ENCODE results near the gene ME1.

DNA sequence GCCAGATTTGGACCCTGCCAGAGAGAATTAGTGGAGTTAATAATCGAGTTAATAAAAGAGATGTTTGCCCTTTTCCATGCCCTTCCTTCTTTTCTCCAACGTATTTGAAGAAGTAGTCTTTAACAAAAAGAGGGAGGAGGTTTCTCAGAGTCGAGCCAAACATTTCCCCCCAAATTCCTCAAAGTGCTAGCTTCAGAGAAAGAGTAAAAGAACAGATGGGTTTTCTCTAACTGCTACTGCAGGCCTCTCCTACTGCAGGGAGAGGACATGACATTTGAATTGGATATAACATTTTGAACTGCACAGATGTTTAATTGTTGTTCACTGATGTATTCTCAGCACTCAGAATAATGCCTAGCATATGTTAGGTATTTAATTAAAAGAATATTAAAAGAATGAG, 212.2 kb downstream of the ME1 start:
- TF ChIP-seq, protein P1, sequence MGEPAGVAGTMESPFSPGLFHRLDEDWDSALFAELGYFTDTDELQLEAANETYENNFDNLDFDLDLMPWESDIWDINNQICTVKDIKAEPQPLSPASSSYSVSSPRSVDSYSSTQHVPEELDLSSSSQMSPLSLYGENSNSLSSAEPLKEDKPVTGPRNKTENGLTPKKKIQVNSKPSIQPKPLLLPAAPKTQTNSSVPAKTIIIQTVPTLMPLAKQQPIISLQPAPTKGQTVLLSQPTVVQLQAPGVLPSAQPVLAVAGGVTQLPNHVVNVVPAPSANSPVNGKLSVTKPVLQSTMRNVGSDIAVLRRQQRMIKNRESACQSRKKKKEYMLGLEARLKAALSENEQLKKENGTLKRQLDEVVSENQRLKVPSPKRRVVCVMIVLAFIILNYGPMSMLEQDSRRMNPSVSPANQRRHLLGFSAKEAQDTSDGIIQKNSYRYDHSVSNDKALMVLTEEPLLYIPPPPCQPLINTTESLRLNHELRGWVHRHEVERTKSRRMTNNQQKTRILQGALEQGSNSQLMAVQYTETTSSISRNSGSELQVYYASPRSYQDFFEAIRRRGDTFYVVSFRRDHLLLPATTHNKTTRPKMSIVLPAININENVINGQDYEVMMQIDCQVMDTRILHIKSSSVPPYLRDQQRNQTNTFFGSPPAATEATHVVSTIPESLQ (CRISPR knock-in tag; conservative IDR thresholded peaks at IDR 0.05) = no peak
- no peak for TF ChIP-seq BHLHE40 (IDR thresholded peaks at IDR 0.05; ENCODE audit: low read length)
- TF ChIP-seq HHEX (CRISPR knock-in tag; IDR thresholded peaks at IDR 0.05) = no peak
- no peak for TF ChIP-seq SMC3 (IDR thresholded peaks at IDR 0.05; ENCODE audit: low read length)
- no peak for TF ChIP-seq SP2 (CRISPR knock-in tag; IDR thresholded peaks at IDR 0.05)
- TF ChIP-seq, protein P2, sequence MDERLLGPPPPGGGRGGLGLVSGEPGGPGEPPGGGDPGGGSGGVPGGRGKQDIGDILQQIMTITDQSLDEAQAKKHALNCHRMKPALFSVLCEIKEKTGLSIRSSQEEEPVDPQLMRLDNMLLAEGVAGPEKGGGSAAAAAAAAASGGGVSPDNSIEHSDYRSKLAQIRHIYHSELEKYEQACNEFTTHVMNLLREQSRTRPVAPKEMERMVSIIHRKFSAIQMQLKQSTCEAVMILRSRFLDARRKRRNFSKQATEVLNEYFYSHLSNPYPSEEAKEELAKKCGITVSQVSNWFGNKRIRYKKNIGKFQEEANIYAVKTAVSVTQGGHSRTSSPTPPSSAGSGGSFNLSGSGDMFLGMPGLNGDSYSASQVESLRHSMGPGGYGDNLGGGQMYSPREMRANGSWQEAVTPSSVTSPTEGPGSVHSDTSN (CRISPR knock-in tag; IDR thresholded peaks at IDR 0.05) = no peak
- TF ChIP-seq, protein P3, sequence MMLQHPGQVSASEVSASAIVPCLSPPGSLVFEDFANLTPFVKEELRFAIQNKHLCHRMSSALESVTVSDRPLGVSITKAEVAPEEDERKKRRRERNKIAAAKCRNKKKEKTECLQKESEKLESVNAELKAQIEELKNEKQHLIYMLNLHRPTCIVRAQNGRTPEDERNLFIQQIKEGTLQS (CRISPR knock-in tag; IDR thresholded peaks at IDR 0.05) = no peak
- no peak for TF ChIP-seq PAX8 (CRISPR knock-in tag; IDR thresholded peaks at IDR 0.05; ENCODE audit: borderline replicate concordance)
- TF ChIP-seq, protein P4, sequence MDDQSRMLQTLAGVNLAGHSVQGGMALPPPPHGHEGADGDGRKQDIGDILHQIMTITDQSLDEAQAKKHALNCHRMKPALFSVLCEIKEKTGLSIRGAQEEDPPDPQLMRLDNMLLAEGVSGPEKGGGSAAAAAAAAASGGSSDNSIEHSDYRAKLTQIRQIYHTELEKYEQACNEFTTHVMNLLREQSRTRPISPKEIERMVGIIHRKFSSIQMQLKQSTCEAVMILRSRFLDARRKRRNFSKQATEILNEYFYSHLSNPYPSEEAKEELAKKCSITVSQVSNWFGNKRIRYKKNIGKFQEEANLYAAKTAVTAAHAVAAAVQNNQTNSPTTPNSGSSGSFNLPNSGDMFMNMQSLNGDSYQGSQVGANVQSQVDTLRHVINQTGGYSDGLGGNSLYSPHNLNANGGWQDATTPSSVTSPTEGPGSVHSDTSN (CRISPR knock-in tag; IDR thresholded peaks at IDR 0.05; ENCODE audit: borderline replicate concordance) = no peak
- TF ChIP-seq, protein P5, sequence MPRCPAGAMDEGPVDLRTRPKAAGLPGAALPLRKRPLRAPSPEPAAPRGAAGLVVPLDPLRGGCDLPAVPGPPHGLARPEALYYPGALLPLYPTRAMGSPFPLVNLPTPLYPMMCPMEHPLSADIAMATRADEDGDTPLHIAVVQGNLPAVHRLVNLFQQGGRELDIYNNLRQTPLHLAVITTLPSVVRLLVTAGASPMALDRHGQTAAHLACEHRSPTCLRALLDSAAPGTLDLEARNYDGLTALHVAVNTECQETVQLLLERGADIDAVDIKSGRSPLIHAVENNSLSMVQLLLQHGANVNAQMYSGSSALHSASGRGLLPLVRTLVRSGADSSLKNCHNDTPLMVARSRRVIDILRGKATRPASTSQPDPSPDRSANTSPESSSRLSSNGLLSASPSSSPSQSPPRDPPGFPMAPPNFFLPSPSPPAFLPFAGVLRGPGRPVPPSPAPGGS (CRISPR knock-in tag; IDR thresholded peaks at IDR 0.05) = no peak
- TF ChIP-seq ZNF549 (CRISPR knock-in tag; IDR thresholded peaks at IDR 0.05) = no peak
- TF ChIP-seq ARNT (IDR thresholded peaks at IDR 0.05) = no peak
- TF ChIP-seq, protein P6, sequence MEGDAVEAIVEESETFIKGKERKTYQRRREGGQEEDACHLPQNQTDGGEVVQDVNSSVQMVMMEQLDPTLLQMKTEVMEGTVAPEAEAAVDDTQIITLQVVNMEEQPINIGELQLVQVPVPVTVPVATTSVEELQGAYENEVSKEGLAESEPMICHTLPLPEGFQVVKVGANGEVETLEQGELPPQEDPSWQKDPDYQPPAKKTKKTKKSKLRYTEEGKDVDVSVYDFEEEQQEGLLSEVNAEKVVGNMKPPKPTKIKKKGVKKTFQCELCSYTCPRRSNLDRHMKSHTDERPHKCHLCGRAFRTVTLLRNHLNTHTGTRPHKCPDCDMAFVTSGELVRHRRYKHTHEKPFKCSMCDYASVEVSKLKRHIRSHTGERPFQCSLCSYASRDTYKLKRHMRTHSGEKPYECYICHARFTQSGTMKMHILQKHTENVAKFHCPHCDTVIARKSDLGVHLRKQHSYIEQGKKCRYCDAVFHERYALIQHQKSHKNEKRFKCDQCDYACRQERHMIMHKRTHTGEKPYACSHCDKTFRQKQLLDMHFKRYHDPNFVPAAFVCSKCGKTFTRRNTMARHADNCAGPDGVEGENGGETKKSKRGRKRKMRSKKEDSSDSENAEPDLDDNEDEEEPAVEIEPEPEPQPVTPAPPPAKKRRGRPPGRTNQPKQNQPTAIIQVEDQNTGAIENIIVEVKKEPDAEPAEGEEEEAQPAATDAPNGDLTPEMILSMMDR (CRISPR knock-in tag; IDR thresholded peaks at IDR 0.05) = no peak
- no peak for TF ChIP-seq ZNF230 (CRISPR knock-in tag; IDR thresholded peaks at IDR 0.05)
